ENCODE results near the gene GLE1.

The GLE1 gene

DNA sequence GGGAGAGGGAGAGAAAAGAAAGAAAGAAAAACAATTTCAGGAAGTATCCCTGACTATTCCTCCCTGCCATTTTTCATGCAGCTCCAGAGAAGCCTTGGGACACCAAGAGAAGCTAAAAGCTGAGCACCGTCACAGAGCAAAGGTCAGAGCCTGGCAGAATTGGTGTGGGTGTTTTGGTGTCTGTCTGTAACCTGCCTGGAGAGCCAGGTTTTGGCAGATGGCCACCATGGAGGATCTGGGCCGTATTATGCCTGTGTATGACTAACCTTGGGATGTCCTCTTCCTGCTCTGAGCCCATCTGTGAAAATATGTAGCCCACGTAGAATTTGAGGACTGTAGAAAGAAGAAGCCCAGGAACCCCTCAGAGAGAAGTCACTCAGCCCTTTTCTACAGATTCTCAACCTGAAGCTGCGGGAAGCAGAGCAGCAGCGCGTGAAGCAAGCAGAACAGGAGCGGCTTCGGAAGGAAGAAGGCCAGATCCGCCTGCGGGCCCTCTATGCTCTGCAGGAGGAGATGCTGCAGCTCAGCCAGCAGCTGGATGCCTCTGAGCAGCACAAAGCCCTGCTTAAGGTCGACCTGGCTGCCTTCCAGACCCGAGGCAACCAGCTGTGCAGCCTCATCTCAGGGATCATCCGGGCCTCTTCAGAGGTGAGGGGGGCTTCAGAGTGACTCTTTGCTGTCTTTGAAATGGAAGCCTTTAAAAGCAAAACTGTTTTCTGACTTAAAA is 18.8 kb downstream of the GLE1 start:
- Histone ChIP-seq H3K36me3 (peaks cover 18% of the 10 kb centered on the region), H3K4me3 (ENCODE audit: low read depth, low read length) (peak overlapping the region; percentile 23; the same call in 1 of the 2 replicates), H3K9me3 (no peaks in the 10 kb centered on the region), H3K27me3 (no peaks in the 10 kb centered on the region), H3K4me1 (peaks cover 6% of the 10 kb centered on the region)
- peak; percentile 90 for DNase-seq
- TF ChIP-seq, protein P1, sequence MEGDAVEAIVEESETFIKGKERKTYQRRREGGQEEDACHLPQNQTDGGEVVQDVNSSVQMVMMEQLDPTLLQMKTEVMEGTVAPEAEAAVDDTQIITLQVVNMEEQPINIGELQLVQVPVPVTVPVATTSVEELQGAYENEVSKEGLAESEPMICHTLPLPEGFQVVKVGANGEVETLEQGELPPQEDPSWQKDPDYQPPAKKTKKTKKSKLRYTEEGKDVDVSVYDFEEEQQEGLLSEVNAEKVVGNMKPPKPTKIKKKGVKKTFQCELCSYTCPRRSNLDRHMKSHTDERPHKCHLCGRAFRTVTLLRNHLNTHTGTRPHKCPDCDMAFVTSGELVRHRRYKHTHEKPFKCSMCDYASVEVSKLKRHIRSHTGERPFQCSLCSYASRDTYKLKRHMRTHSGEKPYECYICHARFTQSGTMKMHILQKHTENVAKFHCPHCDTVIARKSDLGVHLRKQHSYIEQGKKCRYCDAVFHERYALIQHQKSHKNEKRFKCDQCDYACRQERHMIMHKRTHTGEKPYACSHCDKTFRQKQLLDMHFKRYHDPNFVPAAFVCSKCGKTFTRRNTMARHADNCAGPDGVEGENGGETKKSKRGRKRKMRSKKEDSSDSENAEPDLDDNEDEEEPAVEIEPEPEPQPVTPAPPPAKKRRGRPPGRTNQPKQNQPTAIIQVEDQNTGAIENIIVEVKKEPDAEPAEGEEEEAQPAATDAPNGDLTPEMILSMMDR (IDR thresholded peaks at IDR 0.05; ENCODE audit: low read depth, low read length) = no peak

DNA sequence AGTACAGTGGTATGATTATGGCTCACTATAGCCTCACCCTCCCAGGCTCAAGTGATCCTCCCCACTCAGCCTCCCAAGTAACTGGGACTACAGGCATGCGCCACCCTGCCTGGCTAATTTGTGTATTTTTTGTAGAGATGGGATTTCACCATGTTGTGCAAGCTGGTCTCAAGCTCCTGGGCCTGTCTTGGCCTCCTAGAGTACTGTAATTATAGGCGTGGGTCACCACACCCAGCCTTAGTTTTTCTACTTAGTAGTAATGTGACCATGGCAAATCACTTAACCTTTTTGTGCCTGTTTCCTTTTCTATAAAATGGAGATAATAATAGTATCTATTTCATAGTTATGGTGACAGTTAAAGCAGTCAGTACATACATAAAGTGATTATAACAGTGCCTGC is 22.2 kb downstream of the GLE1 start:
- DNase-seq = no peak
- H3K36me3 ChIP-seq = peaks cover 24% of the 10 kb centered on the region
- TF ChIP-seq, protein P1 (IDR thresholded peaks at IDR 0.05; ENCODE audit: low read depth, low read length) = no peak

DNA sequence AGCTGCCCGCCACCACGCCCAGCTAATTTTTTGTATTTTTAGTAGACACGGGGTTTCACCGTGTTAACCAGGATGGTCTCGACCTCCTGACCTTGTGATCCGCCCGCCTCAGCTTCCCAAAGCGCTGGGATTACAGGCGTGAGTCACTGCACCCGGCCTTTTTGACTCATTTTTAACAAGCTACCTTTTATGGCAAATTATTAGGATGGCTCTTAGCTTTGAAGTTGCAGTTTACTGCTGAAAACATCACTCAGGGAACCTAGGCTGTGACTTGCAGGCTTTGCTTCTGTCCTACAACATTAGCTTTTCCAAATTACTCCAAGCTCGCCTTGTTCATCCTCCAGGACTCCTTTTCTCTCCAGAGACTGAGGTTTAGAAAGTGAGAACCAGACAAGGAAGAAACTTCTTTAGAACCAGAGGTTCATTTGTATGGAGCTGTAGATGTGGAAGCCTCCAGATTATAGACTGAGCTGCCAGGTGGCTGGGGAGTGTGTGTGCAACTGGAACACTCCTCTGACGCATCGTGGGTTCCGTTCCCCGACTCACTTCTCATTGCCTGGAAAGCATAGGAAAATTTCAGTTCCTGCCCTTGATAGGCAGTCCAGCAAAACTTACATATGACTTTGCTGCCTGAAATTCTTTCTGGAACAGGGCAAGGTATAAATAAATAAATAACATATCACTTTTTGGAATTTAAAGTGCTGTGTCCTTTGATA is 24.1 kb downstream of the GLE1 start:
- H3K9me3 ChIP-seq = no peaks in the 10 kb centered on the region
- no peak for DNase-seq
- H3K4me1 ChIP-seq = no peaks in the 10 kb centered on the region; the same call in none of the 2 replicates
- TF ChIP-seq, protein P1 (IDR thresholded peaks at IDR 0.05; ENCODE audit: low read depth, low read length) = no peak
- peaks cover 23% of the 10 kb centered on the region for H3K36me3 ChIP-seq
- no peaks in the 10 kb centered on the region; the same call in 1 of the 2 replicates for H3K27me3 ChIP-seq
- no peak overlapping the region for H3K4me3 ChIP-seq (ENCODE audit: low read depth, low read length)

More for the DNA sequence above, 22.2 kb downstream of the GLE1 start:
- Histone ChIP-seq H3K4me3 (ENCODE audit: low read depth, low read length) (no peak overlapping the region), H3K9me3 (no peaks in the 10 kb centered on the region), H3K27me3 (no peaks in the 10 kb centered on the region; the same call in 1 of the 2 replicates), H3K4me1 (peaks cover 6% of the 10 kb centered on the region)

GRCh38 chr9:128529191-128529590 is 24.7 kb downstream of the GLE1 start:
- no peaks in the 10 kb centered on the region; the same call in 1 of the 2 replicates for H3K4me1 ChIP-seq
- no peak for DNase-seq
- H3K4me3 ChIP-seq (ENCODE audit: low read depth, low read length) = no peak overlapping the region
- no peaks in the 10 kb centered on the region for H3K9me3 ChIP-seq
- peaks cover 23% of the 10 kb centered on the region for H3K36me3 ChIP-seq
- H3K27me3 ChIP-seq = no peaks in the 10 kb centered on the region; the same call in 1 of the 2 replicates
- TF ChIP-seq, protein P1 (IDR thresholded peaks at IDR 0.05; ENCODE audit: low read depth, low read length) = no peak

DNA sequence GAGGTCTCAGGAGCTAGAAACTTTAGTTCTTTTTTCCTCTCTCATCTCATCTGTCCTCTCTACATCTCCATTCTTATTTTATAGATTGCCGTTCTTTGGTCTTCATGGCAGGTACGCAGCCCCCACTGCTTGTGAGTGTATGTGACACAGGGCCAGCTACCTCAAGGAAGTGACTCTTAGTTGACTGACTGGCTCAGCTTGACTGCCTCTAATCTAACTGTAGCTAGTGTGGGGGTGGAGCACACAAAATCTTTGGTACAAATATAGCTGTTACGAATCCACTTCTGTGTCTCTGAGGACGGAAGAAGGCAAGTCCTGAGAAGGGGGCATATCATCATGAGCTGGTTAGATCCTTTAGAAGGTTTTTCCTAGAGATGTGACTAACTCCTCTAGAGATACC is 28.1 kb downstream of the GLE1 start:
- Histone ChIP-seq H3K36me3 (peaks cover 9% of the 10 kb centered on the region), H3K4me3 (ENCODE audit: low read depth, low read length) (no peak overlapping the region), H3K4me1 (no peaks in the 10 kb centered on the region), H3K9me3 (no peaks in the 10 kb centered on the region), H3K27me3 (no peaks in the 10 kb centered on the region; the same call in 1 of the 2 replicates)
- DNase-seq = no peak
- TF ChIP-seq, protein P1 (IDR thresholded peaks at IDR 0.05; ENCODE audit: low read depth, low read length) = no peak
